ENCODE measurements around the gene FAM107A. TPM values are rescaled to one million over a fixed set of nuclear protein-coding genes. Genes with fewer than 3 reads are reported as not detected.

The FAM107A gene
- total RNA-seq, 1 donor from 2014 or later: not detected

DNA sequence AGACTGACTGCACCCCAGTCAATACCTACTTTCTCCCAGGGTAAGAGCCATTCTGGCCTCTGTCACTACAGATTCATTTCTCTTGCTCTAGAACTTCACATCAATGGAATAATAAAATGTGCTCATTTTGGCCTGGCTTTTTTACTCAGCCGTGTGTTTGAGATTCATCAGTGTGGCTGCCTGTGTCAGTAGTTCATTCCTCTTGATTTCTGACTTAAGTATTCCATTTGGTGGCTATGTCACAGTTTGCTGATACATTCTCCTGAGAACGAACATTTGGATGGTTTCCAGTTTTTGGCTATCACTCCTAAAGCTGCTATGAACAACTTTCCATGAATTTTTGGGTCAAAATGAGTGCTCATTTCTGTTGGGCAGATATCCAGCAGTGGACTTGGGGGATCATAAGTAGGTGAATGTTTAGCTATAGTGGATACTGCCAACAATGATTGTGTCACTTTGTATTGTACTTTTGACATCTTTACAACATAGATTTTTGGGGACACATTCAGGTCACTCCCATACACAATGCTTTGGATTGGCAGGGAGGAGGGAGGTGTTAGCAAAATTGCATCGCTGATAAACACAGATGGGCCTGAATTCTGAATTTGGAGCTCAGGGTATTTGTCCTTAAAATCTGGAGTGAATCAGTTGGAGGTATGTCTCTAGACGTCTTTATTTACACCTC, 19.8 kb upstream of the FAM107A start:
- Histone ChIP-seq H3K9me3 (ENCODE audit: insufficient read depth, low read depth, low read length) (no peaks in the 10 kb centered on the region), H3K4me3 (ENCODE audit: insufficient read depth, low read depth, low read length) (no peak overlapping the region), H2AFZ (ENCODE audit: low read depth, low read length) (no peak overlapping the region), H3K27ac (ENCODE audit: low read depth, low read length) (no peak overlapping the region), H3K36me3 (ENCODE audit: insufficient read depth, low read length) (no peaks in the 10 kb centered on the region), H3K9ac (ENCODE audit: low read length) (no peak overlapping the region), H3K27me3 (ENCODE audit: insufficient read depth, low read length) (no peaks in the 10 kb centered on the region), H4K20me1 (ENCODE audit: insufficient read depth, low read length) (no peaks in the 10 kb centered on the region), H3K4me2 (ENCODE audit: low read length) (no peak overlapping the region), H3K4me1 (ENCODE audit: insufficient read depth, low read length) (no peaks in the 10 kb centered on the region), H3K79me2 (ENCODE audit: insufficient read depth, low read length) (no peaks in the 10 kb centered on the region)
- H3K27ac Mint-ChIP-seq (ENCODE audit: unreplicated experiment): no peak overlapping the region
- DNase-seq (ENCODE audit: low read depth): no peak
- H3K36me3 Mint-ChIP-seq (ENCODE audit: low read depth, unreplicated experiment): no peaks in the 10 kb centered on the region
- H3K9me3 Mint-ChIP-seq (ENCODE audit: unreplicated experiment): no peaks in the 10 kb centered on the region
- no peak overlapping the region for H3K4me3 Mint-ChIP-seq (ENCODE audit: unreplicated experiment)
- H3K27me3 Mint-ChIP-seq (ENCODE audit: low read depth, unreplicated experiment): peaks cover 3% of the 10 kb centered on the region
- H3K4me1 Mint-ChIP-seq (ENCODE audit: low read depth, unreplicated experiment): no peaks in the 10 kb centered on the region
- FAIRE-seq: no peak
- TF ChIP-seq, protein P1, sequence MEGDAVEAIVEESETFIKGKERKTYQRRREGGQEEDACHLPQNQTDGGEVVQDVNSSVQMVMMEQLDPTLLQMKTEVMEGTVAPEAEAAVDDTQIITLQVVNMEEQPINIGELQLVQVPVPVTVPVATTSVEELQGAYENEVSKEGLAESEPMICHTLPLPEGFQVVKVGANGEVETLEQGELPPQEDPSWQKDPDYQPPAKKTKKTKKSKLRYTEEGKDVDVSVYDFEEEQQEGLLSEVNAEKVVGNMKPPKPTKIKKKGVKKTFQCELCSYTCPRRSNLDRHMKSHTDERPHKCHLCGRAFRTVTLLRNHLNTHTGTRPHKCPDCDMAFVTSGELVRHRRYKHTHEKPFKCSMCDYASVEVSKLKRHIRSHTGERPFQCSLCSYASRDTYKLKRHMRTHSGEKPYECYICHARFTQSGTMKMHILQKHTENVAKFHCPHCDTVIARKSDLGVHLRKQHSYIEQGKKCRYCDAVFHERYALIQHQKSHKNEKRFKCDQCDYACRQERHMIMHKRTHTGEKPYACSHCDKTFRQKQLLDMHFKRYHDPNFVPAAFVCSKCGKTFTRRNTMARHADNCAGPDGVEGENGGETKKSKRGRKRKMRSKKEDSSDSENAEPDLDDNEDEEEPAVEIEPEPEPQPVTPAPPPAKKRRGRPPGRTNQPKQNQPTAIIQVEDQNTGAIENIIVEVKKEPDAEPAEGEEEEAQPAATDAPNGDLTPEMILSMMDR (IDR thresholded peaks at IDR 0.05; ENCODE audit: insufficient read depth, low read depth, low read length): no peak
- TF ChIP-seq EZH2 (IDR thresholded peaks at IDR 0.05; ENCODE audit: insufficient read depth, low read length): no peak

DNA sequence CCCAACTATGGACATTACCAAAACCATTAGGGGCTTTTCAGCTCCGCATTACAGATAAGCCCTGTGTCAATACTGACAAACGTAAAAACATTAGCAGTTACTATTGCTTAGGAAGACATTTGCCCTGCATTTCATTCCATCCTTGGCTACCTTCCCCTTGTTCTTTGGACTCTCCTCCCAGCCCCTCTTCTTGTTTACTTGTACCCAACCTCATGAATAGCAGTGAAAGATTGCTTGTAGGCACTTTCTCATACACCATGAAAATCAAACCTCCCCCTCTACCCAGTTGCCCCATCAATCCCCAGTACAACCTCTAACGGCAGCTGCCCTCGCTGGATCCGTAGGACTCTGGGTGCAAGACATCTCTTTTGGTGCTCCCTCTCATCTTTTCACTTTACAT, 16.9 kb upstream of the FAM107A start:
- H3K4me1 Mint-ChIP-seq (ENCODE audit: low read depth, unreplicated experiment): no peaks in the 10 kb centered on the region
- Histone ChIP-seq H3K4me3 (ENCODE audit: insufficient read depth, low read depth, low read length) (no peak overlapping the region), H2AFZ (ENCODE audit: low read depth, low read length) (no peak overlapping the region), H3K36me3 (ENCODE audit: insufficient read depth, low read length) (no peaks in the 10 kb centered on the region), H3K27me3 (ENCODE audit: insufficient read depth, low read length) (no peaks in the 10 kb centered on the region), H3K4me1 (ENCODE audit: insufficient read depth, low read length) (no peaks in the 10 kb centered on the region), H3K27ac (ENCODE audit: low read depth, low read length) (no peak overlapping the region), H3K9ac (ENCODE audit: low read length) (no peak overlapping the region), H3K9me3 (ENCODE audit: insufficient read depth, low read depth, low read length) (no peaks in the 10 kb centered on the region), H4K20me1 (ENCODE audit: insufficient read depth, low read length) (no peaks in the 10 kb centered on the region), H3K4me2 (ENCODE audit: low read length) (no peak overlapping the region), H3K79me2 (ENCODE audit: insufficient read depth, low read length) (no peaks in the 10 kb centered on the region)
- FAIRE-seq (no peak), DNase-seq (ENCODE audit: low read depth) (no peak)
- H3K9me3 Mint-ChIP-seq (ENCODE audit: unreplicated experiment): peaks cover 3% of the 10 kb centered on the region
- no peak overlapping the region for H3K4me3 Mint-ChIP-seq (ENCODE audit: unreplicated experiment)
- H3K36me3 Mint-ChIP-seq (ENCODE audit: low read depth, unreplicated experiment): peaks cover 2% of the 10 kb centered on the region
- no peak overlapping the region for H3K27ac Mint-ChIP-seq (ENCODE audit: unreplicated experiment)
- peaks cover 2% of the 10 kb centered on the region for H3K27me3 Mint-ChIP-seq (ENCODE audit: low read depth, unreplicated experiment)
- no peak for TF ChIP-seq EZH2 (IDR thresholded peaks at IDR 0.05; ENCODE audit: insufficient read depth, low read length)
- TF ChIP-seq, protein P1 (IDR thresholded peaks at IDR 0.05; ENCODE audit: insufficient read depth, low read depth, low read length): no peak

Data from astrocyte (in vitro differentiated cells and primary cell).